HG03378 (cell line): Measurements from ENCODE around the gene CNOT3.
"Not testable (repeated sequence)": the region's sequence is repeated elsewhere in the genome, so short reads cannot be mapped to it uniquely, and the experiment has no call there.

ENCODE experiments used
- ATAC-seq: cut with Tn5 transposase; IDR thresholded peaks from one replicate; pipeline ENCODE4 v1.9.1; 2021; ENCODE audit warnings: mild to moderate bottlenecking, moderate library complexity; ENCODE audit not compliant: unreplicated experiment

CNOT3 gene

DNA sequence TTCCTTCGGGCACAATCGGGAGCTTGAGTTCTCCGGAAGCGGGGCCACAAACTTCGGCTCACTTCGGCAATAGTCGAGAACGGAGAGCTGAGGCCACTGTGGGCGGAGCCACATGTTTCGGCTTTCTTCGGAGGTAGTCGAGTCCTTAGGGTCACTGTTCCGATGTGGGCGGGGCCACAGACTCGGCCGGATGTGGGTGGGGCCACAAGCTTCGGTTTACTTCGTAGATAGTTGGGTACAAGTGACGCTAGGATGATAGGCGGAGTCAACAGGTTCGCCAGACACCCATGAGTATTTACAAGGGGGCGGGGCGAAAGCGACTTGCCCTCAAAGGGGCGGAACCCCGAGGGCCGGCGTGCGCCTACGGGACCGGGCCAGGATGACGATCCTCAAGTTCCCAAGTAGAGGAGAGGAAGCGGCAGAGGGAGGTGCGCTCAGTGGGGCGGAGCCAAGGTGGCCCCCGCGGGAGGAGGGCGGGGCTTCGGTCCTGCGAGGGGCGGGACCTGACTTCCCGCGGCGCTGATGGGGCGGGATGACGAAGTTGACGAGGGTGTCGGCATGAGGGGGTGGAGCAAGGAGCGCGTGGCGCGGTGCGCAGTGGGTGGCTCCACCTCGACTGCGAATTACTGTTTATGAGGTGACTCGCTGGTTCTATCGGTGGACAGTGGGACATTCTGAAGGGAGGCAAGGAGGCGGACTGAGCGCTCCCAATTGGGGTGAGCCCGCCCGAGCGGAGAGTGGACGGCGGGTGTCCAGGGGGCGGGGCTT, 52.4 kb downstream of the CNOT3 start:
- ATAC-seq = peak; percentile 54

- peak; percentile 52 for ATAC-seq
Observed at GRCh38 chr19:54190503-54191010, 53.0 kb downstream of the CNOT3 start.

GRCh38 chr19:54191011-54191810, 53.6 kb downstream of the CNOT3 start, which contains the start of gene TSEN34:
Gene TSEN34 (plus strand): TSS chr19:54191308. CDS start chr19:54191365, 57 bp downstream.
- peak; percentile 9 for ATAC-seq

DNA sequence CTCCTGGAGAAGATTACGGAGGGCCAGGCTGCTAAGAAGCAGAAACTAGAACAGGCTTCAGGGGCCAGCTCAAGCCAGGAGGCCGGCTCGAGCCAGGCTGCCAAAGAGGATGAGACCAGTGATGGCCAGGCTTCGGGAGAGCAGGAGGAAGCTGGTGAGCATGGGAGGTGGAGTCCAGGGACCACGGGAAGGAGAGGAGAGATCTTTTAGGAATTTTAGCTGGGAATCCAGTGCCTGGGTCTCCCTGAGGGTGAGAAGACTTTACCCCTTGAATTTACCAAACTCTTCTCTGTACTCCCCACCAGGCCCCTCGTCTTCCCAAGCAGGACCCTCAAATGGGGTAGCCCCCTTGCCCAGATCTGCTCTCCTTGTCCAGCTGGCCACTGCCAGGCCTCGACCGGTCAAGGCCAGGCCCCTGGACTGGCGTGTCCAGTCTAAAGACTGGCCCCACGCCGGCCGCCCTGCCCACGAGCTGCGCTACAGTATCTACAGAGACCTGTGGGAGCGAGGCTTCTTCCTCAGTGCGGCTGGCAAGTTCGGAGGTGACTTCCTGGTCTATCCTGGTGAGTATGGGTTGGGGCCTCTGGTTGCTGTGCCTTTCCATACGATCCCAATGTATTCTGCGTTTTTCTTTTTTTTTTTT, 54.4 kb downstream of the CNOT3 start:
- ATAC-seq = no peak

DNA sequence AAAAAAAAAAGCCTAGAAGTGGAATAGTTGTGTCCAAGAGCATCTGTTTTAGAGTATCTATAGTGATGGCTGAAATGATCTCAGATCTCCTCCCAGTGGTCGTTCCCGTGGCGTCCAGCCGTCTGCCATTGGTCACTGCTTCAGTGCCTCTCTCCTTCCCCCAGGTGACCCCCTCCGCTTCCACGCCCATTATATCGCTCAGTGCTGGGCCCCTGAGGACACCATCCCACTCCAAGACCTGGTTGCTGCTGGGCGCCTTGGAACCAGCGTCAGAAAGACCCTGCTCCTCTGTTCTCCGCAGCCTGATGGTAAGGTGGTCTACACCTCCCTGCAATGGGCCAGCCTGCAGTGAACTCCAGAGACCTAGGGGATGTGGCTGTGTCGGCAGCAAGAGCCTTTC, 55.4 kb downstream of the CNOT3 start:
- no peak for ATAC-seq

DNA sequence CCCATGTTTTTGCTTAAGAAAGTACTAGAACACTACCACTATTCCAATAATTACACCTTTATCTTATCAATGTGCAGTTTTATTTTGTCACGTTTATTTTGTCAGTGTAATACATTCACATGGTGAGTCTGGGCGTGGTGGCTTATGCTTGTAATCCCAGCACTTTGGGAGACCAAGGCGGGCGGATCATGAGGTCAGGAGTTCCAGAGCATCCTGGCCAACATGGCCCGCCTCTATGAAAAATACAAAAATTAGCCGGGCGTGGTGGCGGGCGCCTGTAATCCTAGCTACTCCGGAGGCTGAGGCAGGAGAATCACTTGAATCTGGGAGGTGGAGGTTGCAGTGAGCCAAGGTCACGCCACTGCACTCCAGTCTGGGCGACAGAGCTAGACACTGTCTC, 56.9 kb downstream of the CNOT3 start:
- not testable (repeated sequence) for ATAC-seq

DNA sequence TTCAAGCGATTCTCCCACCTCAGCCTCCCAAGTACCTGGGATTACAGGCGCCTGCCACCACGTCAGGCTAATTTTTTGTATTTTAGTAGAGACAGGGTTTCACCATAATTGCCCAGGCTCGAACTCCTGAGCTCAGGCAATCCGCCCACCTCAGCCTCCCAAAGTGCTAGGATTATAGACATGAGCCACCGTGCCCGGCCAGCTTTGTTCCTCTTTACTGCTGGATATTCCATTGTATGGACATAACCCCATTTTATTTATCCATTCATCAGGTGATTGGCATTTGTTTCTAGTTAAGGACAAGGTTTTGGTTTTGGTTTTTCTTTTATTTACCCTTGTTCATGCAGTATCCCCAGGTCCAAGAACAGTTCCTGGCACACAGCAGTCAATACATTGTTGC, 59.0 kb downstream of the CNOT3 start:
- no peak for ATAC-seq

- no peak for ATAC-seq
Observed at GRCh38 chr19:54197121-54197520, 59.6 kb downstream of the CNOT3 start.

DNA sequence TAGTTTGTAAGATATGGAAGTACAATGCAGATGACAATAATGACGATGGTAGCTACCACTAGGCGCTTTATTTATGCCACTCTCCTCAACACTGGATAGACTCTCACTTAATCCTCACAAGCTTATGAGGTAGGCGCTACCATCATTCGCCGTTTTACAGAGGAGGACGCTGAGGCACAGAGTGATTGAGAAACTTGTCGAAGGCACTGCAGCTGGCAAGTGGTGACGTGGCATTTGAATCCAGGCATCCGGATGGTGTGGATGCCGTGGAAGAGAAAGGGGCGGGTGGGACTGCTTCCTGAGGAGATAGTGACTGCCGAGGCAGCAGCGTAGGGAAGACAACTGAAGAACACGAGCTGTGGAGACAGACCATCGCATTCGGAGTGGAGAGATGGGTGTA, 61.8 kb downstream of the CNOT3 start:
- no peak for ATAC-seq

GRCh38 chr19:54201172-54201701, 63.7 kb downstream of the CNOT3 start:
- no peak for ATAC-seq

GRCh38 chr19:54201980-54202379, 64.4 kb downstream of the CNOT3 start:
- ATAC-seq = no peak

GRCh38 chr19:54203151-54203611, 65.6 kb downstream of the CNOT3 start:
- ATAC-seq = no peak

DNA sequence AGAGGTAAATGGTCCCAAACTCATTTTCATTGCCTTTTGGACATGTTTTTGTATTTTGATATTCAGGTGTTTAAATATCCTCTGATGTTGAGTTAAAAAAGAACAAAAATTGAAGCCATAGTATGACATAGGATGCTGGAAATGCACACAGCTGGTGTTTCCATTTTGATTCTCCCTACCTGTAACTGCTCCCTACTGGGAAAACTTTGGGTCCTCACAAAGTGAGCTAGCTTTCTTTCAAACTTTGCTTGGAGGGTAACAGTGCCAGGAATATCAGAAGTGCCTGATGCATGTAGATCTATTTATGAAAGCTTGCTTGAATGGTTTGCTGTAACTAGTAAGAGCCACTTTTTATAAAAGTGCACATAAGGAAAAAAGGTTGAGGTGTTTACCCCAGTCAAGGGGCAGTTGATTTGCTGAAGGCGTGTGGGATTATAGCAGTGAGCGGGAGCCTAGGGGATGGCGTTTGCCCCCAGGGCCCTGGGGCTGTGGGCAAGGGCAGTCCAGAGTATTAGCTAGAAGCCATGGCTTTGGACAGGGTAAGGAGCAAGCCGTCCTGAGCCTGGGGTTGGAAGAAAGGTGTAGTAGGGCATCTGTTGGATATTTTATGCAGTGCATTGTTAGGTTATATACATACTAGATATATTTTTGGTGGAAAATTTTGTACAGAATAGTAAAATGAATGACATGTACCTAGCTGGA, 67.4 kb downstream of the CNOT3 start:
- no peak for ATAC-seq
